ENCODE measurements around the gene FAM200B. TPM values are rescaled to one million over a fixed set of nuclear protein-coding genes. Genes with fewer than 3 reads are reported as not detected.

The FAM200B gene
- total and polyA plus RNA-seq, 2 donors (not counting 3 experiments of a cell fraction or from before 2014, with no cell fraction given): 13.9 to 24.6 TPM

DNA sequence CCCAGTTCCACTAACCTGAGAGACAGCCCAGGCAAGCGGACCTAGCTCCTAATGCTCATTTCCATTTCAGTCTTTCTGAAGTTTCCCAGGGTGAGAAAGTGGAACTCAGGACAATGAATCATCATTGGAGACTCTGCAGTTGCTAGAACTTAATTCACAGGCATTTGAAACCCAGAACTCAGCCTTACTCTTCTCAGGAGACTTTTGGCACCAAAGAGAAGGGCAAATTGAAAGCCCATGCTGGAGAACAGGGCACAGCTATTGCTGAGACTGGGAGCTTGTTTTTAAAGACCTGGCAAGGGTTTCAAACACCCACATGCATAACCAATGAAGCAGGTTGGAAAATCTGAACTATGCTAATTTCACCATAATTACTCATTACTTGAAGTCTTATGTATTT, 57.2 kb downstream of the FAM200B start:
- ChIA-PET POLR2A (no interaction called here), CTCF (interaction anchor here (1.3 to 1.9 kb wide), 2 partner anchors 11 to 66 kb away, joined by 3 to 8 read pairs; no protein-coding TSS in a partner anchor)
- Histone ChIP-seq H3K27me3 (ENCODE audit: control insufficient read depth in 2 of 2, insufficient read depth in 2 of 2, low read length in 2 of 2) (peaks cover 0 to 4% of the 10 kb centered on the region in 2 experiments), H3K4me1 (ENCODE audit: control insufficient read depth, extremely low read depth, insufficient read depth, low read length) (no peaks in the 10 kb centered on the region), H4K20me1 (replicated peaks; ENCODE audit: control insufficient read depth, extremely low read depth, insufficient read depth, low read length) (no peaks in the 10 kb centered on the region), H3K79me2 (ENCODE audit: control insufficient read depth, insufficient read depth, low read length) (no peaks in the 10 kb centered on the region), H3K4me3 (replicated peaks in 1 of 3; ENCODE audit: insufficient read depth in 1 of 3, low read depth in 1 of 3, low read length in 3 of 3) (no peak overlapping the region), H3K9me1 (replicated peaks; ENCODE audit: control insufficient read depth, extremely low read depth, insufficient read depth, low read length) (no peaks in the 10 kb centered on the region), H3K4me2 (ENCODE audit: insufficient read depth, low read length) (no peak overlapping the region), H3K9ac (replicated peaks; ENCODE audit: extremely low read depth, insufficient read depth, low read length) (no peak overlapping the region), H3K36me3 (ENCODE audit: control insufficient read depth in 2 of 2, extremely low read depth in 1 of 2, insufficient read depth in 2 of 2, low read length in 2 of 2) (no peaks in the 10 kb centered on the region), H3K9me3 (replicated peaks; ENCODE audit: control insufficient read depth, insufficient read depth, low read length) (no peaks in the 10 kb centered on the region), H3K27ac (ENCODE audit: insufficient read depth, low read depth, low read length) (no peak overlapping the region), H2AFZ (ENCODE audit: low read depth, low read length) (no peak overlapping the region)
- intact Hi-C loops (cut with micrococcal nuclease): no loop called here
- TF ChIP-seq MYC (IDR thresholded peaks at IDR 0.05; ENCODE audit: low read depth, low read length): no peak
- no peak for TF ChIP-seq JUN (IDR thresholded peaks at IDR 0.05; ENCODE audit: borderline replicate concordance, insufficient read depth, insufficient read length, low read depth)
- TF ChIP-seq EZH2 (IDR thresholded peaks at IDR 0.05; ENCODE audit: borderline replicate concordance, low read depth, low read length, severe bottlenecking): no peak
- TF ChIP-seq FOS (IDR thresholded peaks at IDR 0.05; ENCODE audit: borderline replicate concordance, insufficient read depth, low read length): no peak
- TF ChIP-seq GATA2 (IDR thresholded peaks at IDR 0.05; ENCODE audit: insufficient read depth, insufficient read length, low read depth, low read length): no peak
- TF ChIP-seq, protein P1, sequence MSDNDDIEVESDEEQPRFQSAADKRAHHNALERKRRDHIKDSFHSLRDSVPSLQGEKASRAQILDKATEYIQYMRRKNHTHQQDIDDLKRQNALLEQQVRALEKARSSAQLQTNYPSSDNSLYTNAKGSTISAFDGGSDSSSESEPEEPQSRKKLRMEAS (IDR thresholded peaks at IDR 0.05; ENCODE audit: insufficient read depth, insufficient read length): no peak
- TF ChIP-seq, protein P2, sequence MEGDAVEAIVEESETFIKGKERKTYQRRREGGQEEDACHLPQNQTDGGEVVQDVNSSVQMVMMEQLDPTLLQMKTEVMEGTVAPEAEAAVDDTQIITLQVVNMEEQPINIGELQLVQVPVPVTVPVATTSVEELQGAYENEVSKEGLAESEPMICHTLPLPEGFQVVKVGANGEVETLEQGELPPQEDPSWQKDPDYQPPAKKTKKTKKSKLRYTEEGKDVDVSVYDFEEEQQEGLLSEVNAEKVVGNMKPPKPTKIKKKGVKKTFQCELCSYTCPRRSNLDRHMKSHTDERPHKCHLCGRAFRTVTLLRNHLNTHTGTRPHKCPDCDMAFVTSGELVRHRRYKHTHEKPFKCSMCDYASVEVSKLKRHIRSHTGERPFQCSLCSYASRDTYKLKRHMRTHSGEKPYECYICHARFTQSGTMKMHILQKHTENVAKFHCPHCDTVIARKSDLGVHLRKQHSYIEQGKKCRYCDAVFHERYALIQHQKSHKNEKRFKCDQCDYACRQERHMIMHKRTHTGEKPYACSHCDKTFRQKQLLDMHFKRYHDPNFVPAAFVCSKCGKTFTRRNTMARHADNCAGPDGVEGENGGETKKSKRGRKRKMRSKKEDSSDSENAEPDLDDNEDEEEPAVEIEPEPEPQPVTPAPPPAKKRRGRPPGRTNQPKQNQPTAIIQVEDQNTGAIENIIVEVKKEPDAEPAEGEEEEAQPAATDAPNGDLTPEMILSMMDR (IDR thresholded peaks at IDR 0.05; ENCODE audit: extremely low read depth in 1 of 2, insufficient read depth in 1 of 2, low read depth in 1 of 2, low read length in 2 of 2): no peak
- TF ChIP-seq POLR2A (IDR thresholded peaks at IDR 0.05; ENCODE audit: low read depth, low read length): no peak
- no peak for TF ChIP-seq POLR2AphosphoS5 (IDR thresholded peaks at IDR 0.05; ENCODE audit: insufficient read depth, low read depth, low read length)
- DNase-seq (ENCODE audit: low read depth, low spot score) (no peak), FAIRE-seq (no peak)
- dilution Hi-C loops (cut with MboI; ENCODE audit: extremely low pct_ligation_motif_present, low sequenced_read_pairs): no loop called here
- no TSS peak for BruUV-seq (replicated peaks)

Other genes starting within 250 kb of the FAM200B start
- gene CC2D2A, start 211.9 kb upstream of the FAM200B start, total RNA-seq: 13.2 and 22.4 TPM in 2 replicates
- 10.2 and 10.6 TPM in 2 replicates for gene CC2D2A, start 211.9 kb upstream of the FAM200B start, polyA plus RNA-seq
- gene FBXL5, start 26.5 kb upstream of the FAM200B start, total RNA-seq: 60.2 and 64.8 TPM in 2 replicates
- 42.2 and 44.1 TPM in 2 replicates for gene FBXL5, start 26.5 kb upstream of the FAM200B start, polyA plus RNA-seq
- 6.6 and 10.7 TPM in 2 replicates for gene BST1, start 21.2 kb downstream of the FAM200B start, total RNA-seq
- 14.0 and 14.9 TPM in 2 replicates for gene BST1, start 21.2 kb downstream of the FAM200B start, polyA plus RNA-seq
- gene CD38, start 96.5 kb downstream of the FAM200B start, total RNA-seq: 0.31 TPM in 1 of 2 replicates, not detected in the other
- gene CD38, start 96.5 kb downstream of the FAM200B start, polyA plus RNA-seq: 0.11 and 0.14 TPM in 2 replicates